Stimulated activated CD8-positive, alpha-beta memory T cell treated with anti-CD3 and anti-CD28 coated beads, Interleukin-15, amount 100 ng/mL, for 24 hours (primary cell): ENCODE measurements around the gene SAMD5.

Source experiments
- DNase-seq: peaks from one replicate; pipeline ENCODE4 v3.0.0-alpha.2; 2020; ENCODE audit warnings: low read depth

The SAMD5 gene

DNA sequence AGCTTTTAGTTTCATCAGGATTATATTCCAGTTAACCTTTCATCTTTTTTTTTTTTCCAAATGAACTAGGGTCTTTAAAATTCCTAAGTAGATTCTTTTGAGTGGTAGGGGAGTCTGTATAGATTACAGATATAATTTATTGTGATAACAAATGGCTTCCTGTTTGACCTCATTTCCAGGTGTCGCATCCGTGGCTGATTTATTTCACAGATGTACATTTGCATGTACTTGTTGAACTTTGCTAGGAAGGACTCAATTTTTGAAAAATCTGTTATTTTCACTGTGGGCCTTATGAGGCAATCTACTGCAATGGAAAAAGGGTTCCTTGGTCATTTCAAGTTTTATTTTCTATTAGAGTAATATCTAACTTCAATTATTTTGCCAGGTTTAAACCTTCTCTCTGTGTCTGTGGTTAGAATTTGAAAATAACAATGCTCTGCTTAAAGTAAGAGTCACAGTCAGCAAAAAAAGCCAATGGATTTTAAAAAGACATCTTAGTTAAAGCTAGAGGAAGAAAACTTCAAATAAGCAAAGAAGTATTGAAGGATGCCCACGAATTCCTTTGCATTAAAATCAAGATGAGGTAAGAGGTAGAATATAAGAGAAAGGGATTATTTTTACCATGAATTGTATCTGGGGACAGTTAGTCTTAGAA, 57.9 kb downstream of the SAMD5 start:
- no peak for DNase-seq

DNA sequence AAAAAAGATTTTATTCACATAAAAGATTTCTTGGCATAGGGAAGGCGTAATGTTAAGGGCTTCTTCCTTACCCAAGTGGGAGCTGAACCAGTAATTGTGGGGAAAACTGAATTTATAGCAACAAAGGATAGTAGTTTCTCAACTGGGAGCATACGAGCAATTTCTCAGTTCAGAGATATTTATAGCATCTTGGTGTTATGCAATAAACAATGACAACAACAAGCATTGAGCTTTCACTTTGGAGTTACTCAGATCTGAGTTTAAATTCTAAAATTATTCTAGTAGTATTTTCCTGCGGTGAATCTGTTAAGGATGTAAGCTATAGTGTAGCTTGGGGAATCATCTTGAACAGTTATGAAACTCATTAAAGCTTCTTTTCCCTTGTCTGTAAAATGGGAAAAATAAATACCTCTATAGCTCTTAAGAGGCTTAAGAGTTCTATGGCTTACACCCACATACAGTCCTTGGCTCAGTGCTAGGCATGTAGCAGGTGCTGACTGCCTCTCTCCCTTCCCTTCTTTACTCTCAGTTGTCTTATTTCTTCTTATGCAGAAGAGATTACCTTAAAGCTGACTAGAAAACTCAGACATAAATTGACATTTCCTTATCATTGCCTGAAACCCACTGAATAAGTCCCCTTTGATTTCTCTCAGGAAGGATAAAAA, 58.8 kb downstream of the SAMD5 start:
- DNase-seq: no peak

DNA sequence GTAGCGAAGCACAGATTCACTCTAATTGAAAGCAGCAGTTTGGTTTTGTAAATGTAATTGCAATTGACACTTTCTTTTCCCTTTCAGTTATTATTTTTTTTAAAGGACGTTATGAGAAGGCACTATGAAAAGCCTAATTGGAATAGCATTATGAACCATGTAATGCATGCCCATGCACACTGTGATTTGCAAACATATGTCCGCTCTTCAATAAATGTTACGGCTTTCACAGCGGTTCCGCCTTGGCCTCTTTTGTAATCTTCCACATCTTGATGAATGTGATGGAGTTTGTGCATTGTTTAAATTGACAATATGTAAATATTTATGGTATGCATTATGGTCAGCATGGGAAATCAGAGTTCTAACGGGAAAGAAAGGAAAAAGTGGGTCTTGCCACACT, 61.3 kb downstream of the SAMD5 start:
- DNase-seq: no peak

DNA sequence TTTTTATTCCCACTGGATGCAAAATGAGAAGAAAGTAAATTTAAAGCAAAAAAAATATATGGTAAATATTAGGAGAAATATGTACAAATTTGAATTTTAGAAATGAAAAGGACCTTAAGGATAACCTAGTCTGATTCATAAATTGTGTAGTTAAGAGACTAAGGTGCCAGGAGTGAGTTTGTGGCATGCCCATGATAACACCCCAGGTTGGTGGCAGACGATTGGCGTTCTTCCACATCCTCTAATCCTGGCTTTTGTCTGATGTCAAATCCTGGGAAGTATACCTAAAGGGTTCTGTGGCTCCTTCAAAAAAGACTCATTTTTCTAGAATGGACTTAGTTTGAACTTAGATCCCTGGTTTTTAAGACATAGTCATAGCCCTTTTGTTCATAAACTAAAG, 62.2 kb downstream of the SAMD5 start:
- DNase-seq: no peak

DNA sequence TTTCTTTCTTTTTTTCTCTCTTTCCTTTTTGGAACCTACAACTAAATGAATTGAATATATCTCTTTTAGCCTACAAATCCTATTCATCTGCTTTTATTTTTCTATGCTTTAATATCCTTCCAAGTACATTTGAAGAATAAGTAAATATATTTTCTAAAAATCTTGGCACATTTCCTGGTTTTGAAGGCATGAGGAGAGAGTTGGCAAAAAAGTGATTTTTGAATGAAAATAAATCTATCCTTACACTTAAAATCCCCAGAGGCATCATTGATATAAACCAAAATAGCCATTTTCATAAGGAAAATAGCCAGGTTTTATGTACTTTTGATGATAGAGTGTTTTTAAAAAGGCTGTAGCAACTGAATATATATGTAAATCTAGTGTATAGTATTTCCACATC, 69.0 kb downstream of the SAMD5 start:
- no peak for DNase-seq

- DNase-seq: no peak
Measured at GRCh38 chr6:147578159-147578558, 69.7 kb downstream of the SAMD5 start.

DNA sequence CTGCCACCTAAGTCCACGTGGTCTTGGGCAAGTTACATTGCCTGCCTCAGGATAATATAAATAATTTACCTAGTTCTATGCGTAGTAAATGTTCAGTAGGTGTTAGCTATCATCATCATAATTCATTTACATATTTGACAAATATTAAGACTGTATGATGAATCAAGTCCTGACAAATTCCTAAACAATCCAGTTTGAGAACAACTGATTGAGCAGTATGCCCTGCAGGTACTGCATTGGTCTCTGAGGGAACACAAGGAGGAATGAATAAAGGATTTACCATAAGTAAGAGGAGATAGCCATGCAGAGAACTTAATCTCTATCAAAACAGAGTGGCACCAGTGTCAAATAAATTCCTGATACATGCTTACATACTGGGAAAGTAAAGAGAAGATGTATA, 70.4 kb downstream of the SAMD5 start:
- no peak for DNase-seq

DNA sequence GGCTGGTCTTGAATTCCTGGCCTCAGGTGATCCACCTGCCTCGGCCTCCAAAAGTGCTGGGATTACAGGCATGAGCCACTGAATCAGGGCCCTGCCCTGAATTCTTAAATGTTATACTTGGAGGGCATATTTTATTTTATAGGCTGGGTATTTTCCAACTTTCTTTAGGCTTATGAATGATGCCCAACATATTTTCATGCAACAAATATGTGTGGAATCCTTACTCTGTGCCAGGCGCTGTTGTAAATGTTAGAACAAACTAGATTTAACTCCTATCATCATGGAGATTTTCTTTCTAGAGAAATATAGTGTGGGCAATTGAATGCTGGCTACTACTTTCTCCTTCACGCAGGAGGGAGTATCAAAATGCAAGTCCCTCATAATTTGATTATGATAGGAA, 71.2 kb downstream of the SAMD5 start:
- DNase-seq: no peak

DNA sequence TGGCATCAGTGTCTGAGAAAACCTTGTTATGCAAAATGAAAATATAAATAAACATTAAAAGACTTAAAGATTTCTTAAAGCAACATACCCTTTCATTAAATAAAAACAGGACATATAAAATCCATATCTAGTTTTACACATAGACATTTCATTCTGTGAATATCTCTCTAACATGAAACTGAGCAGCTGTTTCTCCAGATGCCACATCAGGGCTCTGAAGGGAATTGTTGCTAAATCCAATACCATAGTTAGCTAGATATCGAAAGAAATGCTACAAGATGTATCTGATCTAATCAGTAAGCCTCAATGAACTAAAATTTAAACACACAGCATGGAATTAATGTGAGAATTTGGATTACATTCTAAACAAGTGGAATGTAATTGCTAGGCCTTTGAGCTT, 74.5 kb downstream of the SAMD5 start:
- no peak for DNase-seq

DNA sequence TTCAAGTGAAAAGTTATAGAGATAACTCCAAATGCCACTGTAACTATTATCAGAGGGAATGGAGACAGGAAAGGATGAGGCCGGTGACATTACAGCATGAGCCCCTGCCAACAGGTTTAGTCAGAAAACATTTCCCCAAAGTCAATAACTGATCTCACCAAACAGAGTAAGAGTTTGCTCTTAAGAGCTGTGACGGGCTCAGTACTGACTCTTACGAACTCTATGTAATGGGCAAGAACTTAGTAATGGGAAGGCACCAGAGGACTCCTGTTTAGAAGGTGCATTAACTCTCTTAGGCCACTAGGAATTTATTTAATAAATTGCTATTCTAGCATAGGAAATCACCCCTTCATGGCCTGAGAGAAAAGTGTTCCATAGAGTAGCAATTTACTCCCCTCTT, 76.8 kb downstream of the SAMD5 start:
- DNase-seq: no peak

DNA sequence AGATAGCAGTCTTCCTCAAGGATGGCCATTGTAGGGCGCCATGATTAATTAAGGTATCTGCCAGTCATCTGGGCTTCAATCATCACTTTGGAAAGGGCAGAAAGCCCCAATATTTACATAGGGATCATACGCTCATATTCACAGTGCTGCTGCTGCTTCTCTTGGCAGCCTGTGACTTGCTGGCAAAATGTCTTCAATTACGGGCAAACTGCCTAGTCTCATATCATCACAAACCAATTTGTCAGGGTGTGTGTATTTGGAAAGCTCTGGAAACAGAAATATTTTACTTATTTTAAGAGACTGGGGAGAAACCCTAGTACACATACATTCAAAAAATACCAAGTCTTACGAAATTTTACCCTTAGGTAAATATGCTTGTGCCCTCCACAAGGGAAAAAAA, 77.6 kb downstream of the SAMD5 start:
- no peak for DNase-seq

DNA sequence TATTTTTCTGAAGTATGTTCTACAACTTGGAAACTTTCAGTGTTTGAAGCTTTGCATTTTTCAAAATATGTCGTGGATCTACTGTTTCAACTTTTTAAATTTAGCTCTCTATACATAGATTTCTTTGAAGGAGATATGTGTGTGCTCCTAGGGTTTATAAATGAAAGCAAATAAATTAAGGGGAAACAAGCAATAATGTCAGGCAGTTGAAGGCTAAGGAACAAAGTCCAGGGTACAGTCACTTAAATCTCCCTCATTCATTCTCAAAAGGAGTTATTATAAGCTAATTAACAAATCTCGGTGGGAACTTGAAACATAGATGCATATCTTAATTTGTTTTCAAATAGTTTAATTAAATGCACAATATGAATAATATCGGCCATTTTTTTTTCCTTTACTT, 79.4 kb downstream of the SAMD5 start:
- DNase-seq: no peak

DNA sequence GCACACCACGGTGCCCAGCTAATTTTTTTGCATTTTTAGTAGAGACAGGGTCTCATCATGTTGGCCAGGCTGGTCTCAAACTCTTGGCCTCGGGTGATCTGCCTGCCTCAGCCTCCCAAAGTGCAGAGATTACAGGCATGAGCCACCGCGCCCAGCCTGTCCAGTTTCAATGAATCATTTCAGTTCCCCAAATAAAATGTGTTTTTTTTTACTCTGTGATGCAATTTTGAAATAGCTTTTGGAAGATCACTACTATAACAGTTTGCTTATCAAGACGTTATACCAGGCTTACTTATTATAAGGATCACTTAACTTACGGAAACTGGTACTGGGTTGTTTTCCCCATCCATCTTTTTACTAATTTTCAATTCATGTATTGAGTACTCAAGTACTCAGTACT, 80.0 kb downstream of the SAMD5 start:
- DNase-seq: no peak

GRCh38 chr6:147589739-147590250, 81.3 kb downstream of the SAMD5 start:
- DNase-seq: no peak

DNA sequence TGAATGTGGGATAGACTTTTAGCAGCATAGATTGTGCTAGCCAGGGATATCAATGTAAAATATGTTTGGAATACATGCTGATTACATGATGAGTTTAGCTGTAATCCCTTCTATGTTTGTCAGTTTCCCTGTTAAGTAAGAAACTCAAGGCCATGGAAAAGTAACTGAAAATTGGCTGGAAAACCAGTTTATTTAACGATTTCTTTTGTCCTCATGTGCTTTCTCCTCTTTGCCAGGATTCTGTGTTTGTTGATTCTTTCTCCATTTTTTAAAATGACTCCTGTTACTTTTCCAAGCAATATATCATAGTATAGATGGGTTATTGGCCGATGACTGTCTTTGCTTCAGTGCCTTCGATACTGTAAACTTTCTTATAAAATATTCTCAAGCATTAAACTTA, 87.5 kb downstream of the SAMD5 start:
- DNase-seq: no peak

GRCh38 chr6:147603392-147604081, 95.0 kb downstream of the SAMD5 start:
- DNase-seq: no peak

- no peak for DNase-seq
Measured at GRCh38 chr6:147604373-147604772, 95.9 kb downstream of the SAMD5 start.

DNA sequence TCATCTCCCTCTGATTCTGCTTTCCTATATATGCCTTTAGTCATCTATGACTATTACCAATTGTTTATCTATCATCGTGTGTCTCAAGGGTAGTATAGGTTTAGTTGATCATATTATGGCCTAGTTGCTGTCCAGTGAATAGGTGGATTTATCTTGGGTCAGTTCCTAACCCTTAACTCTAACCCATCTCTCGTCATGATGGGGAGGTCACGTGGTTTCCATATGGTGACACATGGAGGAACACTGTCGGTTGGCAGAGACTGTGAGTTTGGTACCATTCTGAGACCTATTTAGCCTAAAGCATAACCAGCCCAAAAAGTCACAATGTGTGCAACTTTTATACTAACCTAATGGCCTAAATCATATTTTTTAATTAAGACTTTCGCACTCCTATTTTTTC, 103.5 kb downstream of the SAMD5 start:
- no peak for DNase-seq

DNA sequence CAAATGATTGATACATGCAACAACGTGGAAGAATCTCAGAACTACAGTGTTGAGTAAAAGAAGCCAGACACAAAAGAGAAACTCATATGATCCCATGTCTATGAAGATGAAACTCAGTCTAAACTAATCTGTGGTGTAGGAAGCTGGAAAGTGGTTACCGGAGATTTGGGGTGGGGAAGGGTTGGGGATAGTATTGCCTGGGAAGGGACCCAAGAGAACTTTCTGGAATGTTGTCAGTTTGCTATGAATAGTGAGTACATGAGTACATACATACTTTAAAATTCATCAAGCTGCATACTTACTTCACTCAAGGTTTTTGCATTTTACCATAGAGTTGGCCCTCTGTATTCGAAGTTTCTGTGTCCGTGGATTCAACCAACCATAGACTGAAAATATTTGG, 106.0 kb downstream of the SAMD5 start:
- no peak for DNase-seq

- DNase-seq: no peak
Measured at GRCh38 chr6:147615659-147616456, 107.4 kb downstream of the SAMD5 start.

GRCh38 chr6:147617366-147617765, 108.9 kb downstream of the SAMD5 start:
- DNase-seq: no peak

DNA sequence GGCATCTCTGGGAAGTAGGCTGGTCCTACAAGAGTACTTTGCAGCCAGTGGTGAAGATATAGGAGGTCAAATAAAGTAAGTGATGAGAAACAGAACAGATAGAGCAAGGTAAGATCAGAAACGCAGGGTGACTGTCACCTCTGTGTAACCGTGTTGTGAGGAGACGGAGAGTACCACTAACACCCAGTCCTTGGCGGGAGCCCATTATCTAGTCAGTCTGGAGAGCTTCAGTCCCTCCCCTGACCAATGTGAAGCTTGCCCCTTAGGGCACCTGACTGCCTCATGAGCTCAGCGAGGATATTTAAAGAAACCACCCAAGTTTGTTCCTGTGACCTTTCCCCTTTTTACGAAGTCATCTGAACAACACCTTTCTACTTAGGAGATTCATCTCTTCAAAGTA, 110.0 kb downstream of the SAMD5 start:
- no peak for DNase-seq

DNA sequence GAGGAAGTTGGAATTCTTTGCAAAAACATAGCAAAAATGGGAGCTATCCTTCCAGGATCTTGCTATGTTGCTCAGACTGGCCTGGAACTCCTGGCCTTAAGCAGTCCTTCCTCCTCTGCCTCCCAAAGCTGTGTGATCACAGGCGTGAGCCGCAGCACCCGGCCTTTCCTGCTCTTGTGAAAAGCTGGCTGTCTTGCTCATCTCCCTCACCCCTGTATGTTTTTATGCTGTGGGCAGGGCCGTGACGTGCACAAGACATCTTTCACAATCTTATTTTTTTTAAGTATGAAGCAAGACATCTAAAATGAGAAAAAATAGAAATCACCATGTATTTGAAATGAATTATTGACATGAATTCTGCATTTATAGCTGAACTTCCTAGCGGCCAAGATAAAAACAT, 110.4 kb downstream of the SAMD5 start:
- DNase-seq: no peak
